ENCODE data around the gene TNFRSF21.
"Not testable (repeated sequence)": the region's sequence is repeated elsewhere in the genome, so short reads cannot be mapped to it uniquely, and the experiment has no call there.

TNFRSF21 gene

DNA sequence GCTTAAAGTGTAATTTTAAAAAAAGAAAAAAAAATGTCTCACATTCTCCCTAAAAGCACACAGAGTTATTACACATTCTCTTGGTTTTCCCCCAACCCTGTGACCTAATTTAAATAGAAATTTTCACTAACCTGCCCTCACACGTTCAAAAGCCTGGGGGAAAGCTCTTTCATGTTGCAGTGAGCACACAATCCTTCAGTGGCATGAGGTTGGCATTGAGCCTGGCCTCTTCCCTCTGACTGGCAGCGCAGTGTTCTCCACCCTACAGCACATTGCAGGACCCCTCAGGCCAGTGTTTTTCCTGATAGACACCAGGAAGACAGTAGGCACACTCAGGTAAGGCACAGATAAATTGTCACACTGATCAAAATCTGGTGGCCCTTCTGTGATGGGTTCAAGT is 34.1 kb downstream of the TNFRSF21 start:
- no peaks in the 10 kb centered on the region for H3K9me3 ChIP-seq (replicated peaks; ENCODE audit: insufficient read depth, low read length)
- H3K4me2 ChIP-seq (ENCODE audit: low read depth, low read length): no peak overlapping the region
- H3K27ac ChIP-seq (ENCODE audit: low read length): no peak overlapping the region
- no peaks in the 10 kb centered on the region for H3K4me1 ChIP-seq (ENCODE audit: low read length)
- no peaks in the 10 kb centered on the region for H3K9me2 ChIP-seq (replicated peaks; ENCODE audit: insufficient read depth, low read length)
- H3K4me3 ChIP-seq (ENCODE audit: low read length): no peak overlapping the region
- H3K9ac ChIP-seq (ENCODE audit: low read length): no peak overlapping the region
- H2AFZ ChIP-seq (ENCODE audit: low read length): no peak overlapping the region
- no peak for DNase-seq
- no peaks in the 10 kb centered on the region for H3K27me3 ChIP-seq (replicated peaks; ENCODE audit: insufficient read depth, low read length)
- no peaks in the 10 kb centered on the region for H3K79me2 ChIP-seq (ENCODE audit: low read length)
- H3F3A ChIP-seq (ENCODE audit: insufficient read depth, low read length): no peaks in the 10 kb centered on the region
- H4K20me1 ChIP-seq (ENCODE audit: insufficient read depth, low read length): no peaks in the 10 kb centered on the region
- TF ChIP-seq EZH2phosphoT487 (IDR thresholded peaks at IDR 0.05; ENCODE audit: low read length): no peak
- TF ChIP-seq, protein P1, sequence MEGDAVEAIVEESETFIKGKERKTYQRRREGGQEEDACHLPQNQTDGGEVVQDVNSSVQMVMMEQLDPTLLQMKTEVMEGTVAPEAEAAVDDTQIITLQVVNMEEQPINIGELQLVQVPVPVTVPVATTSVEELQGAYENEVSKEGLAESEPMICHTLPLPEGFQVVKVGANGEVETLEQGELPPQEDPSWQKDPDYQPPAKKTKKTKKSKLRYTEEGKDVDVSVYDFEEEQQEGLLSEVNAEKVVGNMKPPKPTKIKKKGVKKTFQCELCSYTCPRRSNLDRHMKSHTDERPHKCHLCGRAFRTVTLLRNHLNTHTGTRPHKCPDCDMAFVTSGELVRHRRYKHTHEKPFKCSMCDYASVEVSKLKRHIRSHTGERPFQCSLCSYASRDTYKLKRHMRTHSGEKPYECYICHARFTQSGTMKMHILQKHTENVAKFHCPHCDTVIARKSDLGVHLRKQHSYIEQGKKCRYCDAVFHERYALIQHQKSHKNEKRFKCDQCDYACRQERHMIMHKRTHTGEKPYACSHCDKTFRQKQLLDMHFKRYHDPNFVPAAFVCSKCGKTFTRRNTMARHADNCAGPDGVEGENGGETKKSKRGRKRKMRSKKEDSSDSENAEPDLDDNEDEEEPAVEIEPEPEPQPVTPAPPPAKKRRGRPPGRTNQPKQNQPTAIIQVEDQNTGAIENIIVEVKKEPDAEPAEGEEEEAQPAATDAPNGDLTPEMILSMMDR (IDR thresholded peaks at IDR 0.05; ENCODE audit: low read length): no peak
- no peak for TF ChIP-seq EZH2 (optimal IDR thresholded peaks at IDR 0.05; ENCODE audit: low read depth, low read length)
- no peaks in the 10 kb centered on the region for H3K36me3 ChIP-seq (replicated peaks; ENCODE audit: insufficient read depth, low read length)

DNA sequence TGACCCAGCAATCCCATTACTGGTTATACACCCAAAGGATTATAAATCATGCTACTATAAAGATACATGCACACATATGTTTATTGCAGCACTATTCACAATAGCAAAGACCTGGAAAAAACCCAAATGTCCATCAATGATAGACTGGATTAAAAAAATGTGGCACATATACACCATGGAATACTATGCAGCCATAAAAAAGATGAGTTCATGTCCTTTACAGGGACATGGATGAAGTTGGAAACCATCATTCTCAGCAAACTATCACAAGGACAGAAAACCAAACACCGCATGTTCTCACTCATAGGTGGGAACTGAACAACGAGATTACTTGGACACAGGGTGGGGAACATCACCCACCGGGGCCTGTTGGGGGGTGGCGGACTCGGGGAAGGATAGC is 34.6 kb downstream of the TNFRSF21 start:
- H3K79me2 ChIP-seq (ENCODE audit: low read length); H3K36me3 ChIP-seq (replicated peaks; ENCODE audit: insufficient read depth, low read length); H3K9me3 ChIP-seq (replicated peaks; ENCODE audit: insufficient read depth, low read length): not testable (repeated sequence)

DNA sequence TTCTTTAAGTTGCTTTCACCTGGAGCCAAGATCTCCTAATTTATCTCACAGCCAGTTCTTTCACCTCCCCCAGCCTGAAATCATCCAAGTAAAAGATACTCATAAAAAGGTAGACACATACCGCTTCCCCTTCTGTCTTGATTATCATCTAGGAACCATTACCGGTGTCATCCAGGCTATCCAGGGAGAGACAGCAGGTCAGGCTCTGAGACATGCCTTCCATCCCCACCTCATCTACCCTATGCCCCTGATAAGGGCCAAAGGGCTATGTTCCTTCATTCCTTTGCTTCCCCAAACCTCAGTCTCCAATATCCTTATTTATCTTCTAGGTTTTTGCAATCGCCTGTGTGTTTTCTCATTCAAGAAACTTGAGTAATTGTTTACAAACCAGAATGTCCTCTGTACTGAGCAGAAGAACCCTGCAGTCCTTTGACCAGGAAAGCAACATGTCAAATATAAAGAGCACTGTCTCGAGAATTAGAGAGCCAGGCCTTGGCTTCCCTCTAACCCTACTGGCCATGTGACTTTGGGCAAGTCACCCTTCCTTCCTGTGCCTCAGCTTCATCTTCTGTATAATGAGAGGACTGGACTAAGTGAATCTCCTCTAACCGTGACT is 41.0 kb downstream of the TNFRSF21 start:
- no peak overlapping the region for H2AFZ ChIP-seq (ENCODE audit: low read length)
- no peaks in the 10 kb centered on the region for H3K36me3 ChIP-seq (replicated peaks; ENCODE audit: insufficient read depth, low read length)
- no peak overlapping the region for H3K27ac ChIP-seq (ENCODE audit: low read length)
- no peaks in the 10 kb centered on the region for H3K27me3 ChIP-seq (replicated peaks; ENCODE audit: insufficient read depth, low read length)
- H3K9me3 ChIP-seq (replicated peaks; ENCODE audit: insufficient read depth, low read length): no peaks in the 10 kb centered on the region
- H3K9ac ChIP-seq (ENCODE audit: low read length): no peak overlapping the region
- no peak overlapping the region for H3K4me3 ChIP-seq (ENCODE audit: low read length)
- H3K9me2 ChIP-seq (replicated peaks; ENCODE audit: insufficient read depth, low read length): no peaks in the 10 kb centered on the region
- no peak overlapping the region for H3K4me2 ChIP-seq (ENCODE audit: low read depth, low read length)
- H3F3A ChIP-seq (ENCODE audit: insufficient read depth, low read length): no peaks in the 10 kb centered on the region
- no peak for DNase-seq
- H3K4me1 ChIP-seq (ENCODE audit: low read length): no peaks in the 10 kb centered on the region
- TF ChIP-seq, protein P1 (IDR thresholded peaks at IDR 0.05; ENCODE audit: low read length): no peak
- no peak for TF ChIP-seq EZH2 (optimal IDR thresholded peaks at IDR 0.05; ENCODE audit: low read depth, low read length)
- TF ChIP-seq EZH2phosphoT487 (IDR thresholded peaks at IDR 0.05; ENCODE audit: low read length): no peak
- H3K79me2 ChIP-seq (ENCODE audit: low read length): no peaks in the 10 kb centered on the region
- no peaks in the 10 kb centered on the region for H4K20me1 ChIP-seq (ENCODE audit: insufficient read depth, low read length)

More for the DNA sequence above, 34.6 kb downstream of the TNFRSF21 start:
- not testable (repeated sequence) for H4K20me1 ChIP-seq (ENCODE audit: insufficient read depth, low read length); H3K27me3 ChIP-seq (replicated peaks; ENCODE audit: insufficient read depth, low read length); H3K4me1 ChIP-seq (ENCODE audit: low read length); H3K4me2 ChIP-seq (ENCODE audit: low read depth, low read length); H3K4me3 ChIP-seq (ENCODE audit: low read length); H2AFZ ChIP-seq (ENCODE audit: low read length); H3K9me2 ChIP-seq (replicated peaks; ENCODE audit: insufficient read depth, low read length); H3K27ac ChIP-seq (ENCODE audit: low read length); DNase-seq; H3K9ac ChIP-seq (ENCODE audit: low read length); H3F3A ChIP-seq (ENCODE audit: insufficient read depth, low read length)

DNA sequence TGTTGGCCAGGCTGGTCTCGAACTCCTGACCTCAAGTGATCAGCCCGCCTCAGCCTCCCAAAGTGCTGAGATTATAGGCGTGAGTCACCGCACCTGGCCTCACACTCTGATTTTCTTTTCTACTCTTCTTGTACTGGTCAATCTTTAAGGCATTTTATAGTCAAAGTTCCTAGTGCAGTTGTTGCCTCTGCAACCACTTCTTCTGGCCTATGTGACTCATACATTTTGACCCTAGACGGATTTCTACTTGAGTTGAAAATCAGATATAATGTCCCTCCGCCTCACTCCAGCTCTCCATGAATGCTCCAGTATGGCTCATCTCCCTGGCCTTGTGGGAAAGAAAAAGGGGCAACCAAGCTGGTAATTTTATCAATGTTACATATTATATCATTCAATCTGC is 42.4 kb downstream of the TNFRSF21 start:
- Histone ChIP-seq H3K4me3 (ENCODE audit: low read length) (no peak overlapping the region), H3K27me3 (replicated peaks; ENCODE audit: insufficient read depth, low read length) (no peaks in the 10 kb centered on the region), H3K27ac (ENCODE audit: low read length) (no peak overlapping the region), H3K9me3 (replicated peaks; ENCODE audit: insufficient read depth, low read length) (no peaks in the 10 kb centered on the region), H2AFZ (ENCODE audit: low read length) (no peak overlapping the region), H3K4me2 (ENCODE audit: low read depth, low read length) (no peak overlapping the region), H3K36me3 (replicated peaks; ENCODE audit: insufficient read depth, low read length) (no peaks in the 10 kb centered on the region), H4K20me1 (ENCODE audit: insufficient read depth, low read length) (no peaks in the 10 kb centered on the region), H3K9ac (ENCODE audit: low read length) (no peak overlapping the region), H3F3A (ENCODE audit: insufficient read depth, low read length) (no peaks in the 10 kb centered on the region), H3K9me2 (replicated peaks; ENCODE audit: insufficient read depth, low read length) (no peaks in the 10 kb centered on the region), H3K4me1 (ENCODE audit: low read length) (no peaks in the 10 kb centered on the region), H3K79me2 (ENCODE audit: low read length) (no peaks in the 10 kb centered on the region)
- no peak for DNase-seq
- TF ChIP-seq EZH2phosphoT487 (IDR thresholded peaks at IDR 0.05; ENCODE audit: low read length): no peak
- TF ChIP-seq, protein P1 (IDR thresholded peaks at IDR 0.05; ENCODE audit: low read length): no peak
- TF ChIP-seq EZH2 (optimal IDR thresholded peaks at IDR 0.05; ENCODE audit: low read depth, low read length): no peak
